Neuronal stem cell (in vitro differentiated cells): ENCODE results near the gene FLVCR1.

ENCODE experiments used
- DNase-seq: peaks from one replicate; pipeline ENCODE4 v3.0.0-alpha.2; 2013; ENCODE audit warnings: low spot score
- H2AFZ ChIP-seq: one replicate; pipeline ENCODE4 v1.6.1; 2013; ENCODE audit warnings: mild to moderate bottlenecking, low read length, inconsistent platforms
- H2AK5ac ChIP-seq: 2 replicates; pipeline ENCODE4 v1.6.1; 2013; ENCODE audit warnings: low read depth, mild to moderate bottlenecking, inconsistent platforms, low read length, moderate library complexity, mixed read lengths
- H2BK120ac ChIP-seq: 2 replicates; pipeline ENCODE4 v1.6.1; 2013; ENCODE audit warnings: low read depth, mild to moderate bottlenecking, inconsistent platforms, low read length, moderate library complexity, mixed read lengths
- H2BK12ac ChIP-seq: one replicate; pipeline ENCODE4 v1.6.1; 2013; ENCODE audit warnings: low read length, inconsistent platforms
- H2BK15ac ChIP-seq: 2 replicates; pipeline ENCODE4 v1.6.1; 2013; ENCODE audit warnings: mild to moderate bottlenecking, low read length, inconsistent platforms, mixed read lengths
- H2BK5ac ChIP-seq: one replicate; pipeline ENCODE4 v1.6.1; 2013; ENCODE audit warnings: inconsistent platforms, mild to moderate bottlenecking, low read length, moderate library complexity
- H3K14ac ChIP-seq: one replicate; pipeline ENCODE4 v1.6.1; 2013; ENCODE audit warnings: low read length, inconsistent platforms
- H3K18ac ChIP-seq: 2 replicates; pipeline ENCODE4 v1.6.1; 2013; ENCODE audit warnings: low read length, inconsistent platforms
- H3K23ac ChIP-seq: 2 replicates; pipeline ENCODE4 v1.6.1; 2013; ENCODE audit warnings: low read depth, mild to moderate bottlenecking, mixed read lengths, low read length, inconsistent platforms; ENCODE audit not compliant: poor library complexity
- H3K27ac ChIP-seq: replicated peaks from 3 replicates; pipeline ENCODE4 v1.5.1; 2013; ENCODE audit warnings: low read length, inconsistent platforms
- H3K27me3 ChIP-seq, 3 experiments: 2 replicates each; pipeline ENCODE4 v1.6.1; 2013; ENCODE audit warnings: low read length in 3 of 3, mild to moderate bottlenecking in 2 of 3, inconsistent platforms in 1 of 3, low read depth in 1 of 3, mixed read lengths in 1 of 3, moderate library complexity in 1 of 3; ENCODE audit not compliant: control insufficient read depth in 3 of 3, insufficient read depth in 3 of 3
- H3K36me3 ChIP-seq, 2 donors: replicated peaks in 1 of 2; 2 replicates each; pipeline ENCODE4 v1.6.1; 2013; ENCODE audit warnings: low read length in 2 of 2; ENCODE audit not compliant: control insufficient read depth in 2 of 2, insufficient read depth in 2 of 2
- H3K4ac ChIP-seq: 2 replicates; pipeline ENCODE4 v1.6.1; 2013; ENCODE audit warnings: inconsistent platforms, mild to moderate bottlenecking, low read length, moderate library complexity
- H3K4me1 ChIP-seq, 2 donors: 1 replicate in 1 of 2; 2 replicates in 1 of 2; pipeline ENCODE4 v1.6.1; 2013; ENCODE audit warnings: low read length in 2 of 2, low read depth in 1 of 2; ENCODE audit not compliant: control insufficient read depth in 2 of 2, insufficient read depth in 1 of 2
- H3K4me2 ChIP-seq: one replicate; pipeline ENCODE4 v1.6.1; 2013; ENCODE audit warnings: mild to moderate bottlenecking, low read length, inconsistent platforms; ENCODE audit not compliant: insufficient read depth, poor library complexity, severe bottlenecking
- H3K4me3 ChIP-seq, 2 donors: 2 replicates each; pipeline ENCODE4 v1.5.1; 2013; ENCODE audit warnings: low read length in 2 of 2, mild to moderate bottlenecking in 2 of 2, inconsistent platforms in 1 of 2, moderate library complexity in 1 of 2
- H3K79me1 ChIP-seq: one replicate; pipeline ENCODE4 v1.6.1; 2013; ENCODE audit warnings: low read depth, mild to moderate bottlenecking, inconsistent platforms, low read length, moderate library complexity
- H3K9ac ChIP-seq: one replicate; pipeline ENCODE4 v1.6.1; 2013; ENCODE audit warnings: mild to moderate bottlenecking, low read depth, low read length, inconsistent platforms; ENCODE audit not compliant: poor library complexity
- H3K9me3 ChIP-seq, 2 donors: replicated peaks in 1 of 2; 2 replicates each; pipeline versions ENCODE3 to v1.6.1; 2013; ENCODE audit warnings: low read length in 2 of 2, mild to moderate bottlenecking in 2 of 2, inconsistent platforms in 1 of 2, low read depth in 1 of 2, mixed read lengths in 1 of 2, moderate library complexity in 1 of 2; ENCODE audit not compliant: control insufficient read depth in 2 of 2, insufficient read depth in 1 of 2
- H4K8ac ChIP-seq: one replicate; pipeline ENCODE4 v1.6.1; 2013; ENCODE audit warnings: low read depth, mild to moderate bottlenecking, inconsistent platforms, low read length, moderate library complexity
- H4K91ac ChIP-seq: one replicate; pipeline ENCODE4 v1.6.1; 2013; ENCODE audit warnings: low read length, low read depth, mild to moderate bottlenecking, inconsistent platforms; ENCODE audit not compliant: poor library complexity
- WGBS, 2 donors: extraction: QIAGEN DNeasy Blood & Tissue Kit; methylation state at CpG; one replicate each; pipeline ENCODE4 v1.1.7; 2013; ENCODE audit warnings: missing lambda C conversion rate in 2 of 2, mixed read lengths in 1 of 2; ENCODE audit not compliant: insufficient read length in 2 of 2, insufficient replicate concordance in 1 of 2; ENCODE audit errors: extremely low coverage in 2 of 2; 5-methylcytosine and 5-hydroxymethylcytosine counted together

The FLVCR1 gene

DNA sequence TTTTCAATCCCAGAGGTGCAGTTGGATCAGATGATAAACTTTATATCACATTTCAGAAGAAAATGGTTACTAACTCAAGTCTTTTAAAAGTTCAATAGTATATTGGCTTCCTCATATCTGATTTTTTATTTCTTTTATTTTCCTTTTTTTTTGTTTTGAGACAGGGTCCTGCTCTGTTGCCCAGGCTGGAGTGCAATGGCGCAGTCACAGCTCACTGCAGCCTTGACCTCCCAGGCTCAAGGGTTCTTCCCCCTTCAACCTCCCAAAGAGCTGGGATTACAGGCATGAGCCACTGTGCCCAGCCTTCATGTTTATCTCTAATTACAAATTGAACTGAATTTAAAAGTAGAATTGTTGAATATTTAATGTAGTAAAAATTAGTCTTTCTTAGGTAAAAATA, 13.9 kb downstream of the FLVCR1 start:
- Histone ChIP-seq H3K9me3 (no peaks in the 10 kb centered on the region), H3K36me3 (peaks cover 8 to 98% of the 10 kb centered on the region in 2 donors), H2AK5ac (no peak overlapping the region), H3K27ac (no peak overlapping the region), H3K4me1 (no peaks in the 10 kb centered on the region), H3K4me2 (no peak overlapping the region), H3K14ac (no peak overlapping the region), H3K9ac (no peak overlapping the region), H2BK15ac (no peak overlapping the region), H4K8ac (no peak overlapping the region), H2AFZ (no peak overlapping the region), H3K27me3 (no peaks in the 10 kb centered on the region), H3K4ac (no peak overlapping the region), H2BK120ac (no peak overlapping the region), H2BK5ac (no peak overlapping the region), H3K4me3 (no peak overlapping the region), H3K18ac (no peak overlapping the region), H3K79me1 (no peaks in the 10 kb centered on the region), H2BK12ac (no peak overlapping the region), H4K91ac (no peak overlapping the region), H3K23ac (no peak overlapping the region)
- WGBS, 2 donors = no CpG with 5 or more reads among the region's 1 CpG
- no peak for DNase-seq

DNA sequence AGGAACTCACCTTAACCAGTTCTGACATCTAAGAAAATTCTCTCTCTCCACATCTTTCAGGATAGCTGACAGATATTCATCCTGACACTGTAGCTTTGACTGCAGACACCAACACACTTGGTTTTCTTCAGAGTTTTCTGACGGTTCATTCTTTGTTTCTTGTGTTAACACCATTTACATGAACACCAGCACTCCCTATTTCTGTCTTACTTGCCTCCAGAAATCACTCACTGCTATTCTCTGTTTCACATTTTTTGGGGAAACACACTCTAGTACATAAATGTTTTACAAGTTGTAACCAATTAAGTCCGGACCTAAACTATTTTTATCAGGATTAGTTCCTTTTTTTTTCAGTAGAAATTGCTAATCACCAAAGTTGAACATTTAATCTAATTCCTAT, 15.4 kb downstream of the FLVCR1 start:
- H2AFZ ChIP-seq = no peak overlapping the region
- H3K18ac ChIP-seq = no peak overlapping the region
- no peak overlapping the region for H2BK15ac ChIP-seq
- no peaks in the 10 kb centered on the region for H3K79me1 ChIP-seq
- H2BK5ac ChIP-seq = no peak overlapping the region
- H3K4me3 ChIP-seq = no peak overlapping the region
- H2BK12ac ChIP-seq = no peak overlapping the region
- no peak overlapping the region for H3K14ac ChIP-seq
- peaks cover 8 to 98% of the 10 kb centered on the region in 2 donors for H3K36me3 ChIP-seq
- no peaks in the 10 kb centered on the region for H3K4me1 ChIP-seq
- H3K27ac ChIP-seq = no peak overlapping the region
- H3K4ac ChIP-seq = no peak overlapping the region
- H4K91ac ChIP-seq = no peak overlapping the region
- H3K4me2 ChIP-seq = no peak overlapping the region
- no peak overlapping the region for H2AK5ac ChIP-seq
- no peaks in the 10 kb centered on the region for H3K9me3 ChIP-seq
- H3K9ac ChIP-seq = no peak overlapping the region
- H4K8ac ChIP-seq = no peak overlapping the region
- no peak for DNase-seq
- no peak overlapping the region for H3K23ac ChIP-seq
- WGBS, 2 donors = no CpG with 5 or more reads among the region's 2 CpGs
- H2BK120ac ChIP-seq = no peak overlapping the region
- no peaks in the 10 kb centered on the region for H3K27me3 ChIP-seq

DNA sequence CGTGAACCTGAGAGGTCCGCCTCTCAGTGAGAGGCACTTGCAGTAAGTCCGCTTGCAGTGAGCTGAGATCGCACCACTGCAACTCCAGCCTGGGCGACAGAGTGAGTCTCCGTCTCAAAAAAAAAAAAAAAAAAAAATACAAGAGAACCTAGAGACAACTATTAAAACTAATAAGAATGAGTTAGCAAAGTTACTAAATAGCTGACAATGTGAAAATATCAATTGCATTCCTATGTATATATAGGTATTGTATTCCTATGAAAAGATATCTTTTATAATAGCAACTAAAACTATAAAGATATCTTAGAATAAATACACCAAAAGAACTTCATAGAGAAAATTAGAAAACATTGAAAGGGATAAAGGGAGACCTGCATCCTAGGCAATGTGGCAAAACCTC, 20.3 kb downstream of the FLVCR1 start:
- Histone ChIP-seq H2BK15ac (no peak overlapping the region), H2AK5ac (no peak overlapping the region), H3K14ac (no peak overlapping the region), H3K4me3 (no peak overlapping the region), H3K4me1 (no peaks in the 10 kb centered on the region), H2BK12ac (no peak overlapping the region), H4K8ac (no peak overlapping the region), H3K23ac (no peak overlapping the region), H2BK120ac (no peak overlapping the region), H3K36me3 (peaks cover 5 to 95% of the 10 kb centered on the region in 2 donors), H3K27ac (no peak overlapping the region), H3K9me3 (no peaks in the 10 kb centered on the region), H4K91ac (no peak overlapping the region), H3K4me2 (no peak overlapping the region), H3K27me3 (no peaks in the 10 kb centered on the region), H3K18ac (no peak overlapping the region), H2BK5ac (no peak overlapping the region), H3K4ac (no peak overlapping the region), H3K9ac (no peak overlapping the region), H2AFZ (no peak overlapping the region), H3K79me1 (no peaks in the 10 kb centered on the region)
- no CpG with 5 or more reads among the region's 6 CpGs for WGBS, 2 donors
- no peak for DNase-seq

DNA sequence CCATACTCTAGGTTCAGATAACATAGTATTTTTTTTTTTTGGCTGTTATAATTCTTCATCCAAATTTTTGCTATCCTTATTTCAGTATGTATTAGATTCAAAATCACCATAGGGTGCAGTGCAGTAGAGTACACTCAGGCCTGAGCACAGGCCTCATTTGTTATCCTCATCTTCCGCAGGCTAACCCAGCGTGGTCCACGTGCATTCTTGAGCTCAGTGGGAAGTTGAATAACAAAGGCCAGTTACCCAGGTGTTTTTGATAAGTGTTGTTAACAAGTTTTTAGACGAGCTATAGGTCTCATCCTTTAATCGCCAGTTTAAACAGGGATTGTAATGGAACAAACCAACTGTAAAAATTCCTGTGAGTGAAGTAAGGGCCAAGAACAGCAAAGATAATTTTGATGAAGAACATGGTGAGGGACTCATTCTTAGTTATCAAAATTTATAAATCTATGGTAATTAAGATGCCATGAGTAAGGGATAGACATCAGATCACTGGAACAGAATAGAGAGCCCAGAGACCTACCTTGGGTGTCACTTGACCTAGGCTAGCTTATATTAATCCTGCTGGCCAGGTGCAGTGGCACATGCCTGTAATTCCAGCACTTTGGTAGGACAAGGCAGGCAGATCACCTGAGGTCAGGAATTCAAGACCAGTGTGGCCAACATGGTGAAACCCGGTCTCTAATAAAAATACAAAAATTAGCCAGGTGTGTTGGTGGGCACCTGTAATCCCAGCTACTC, 22.0 kb downstream of the FLVCR1 start:
- Histone ChIP-seq H3K36me3 (peaks cover 9 to 95% of the 10 kb centered on the region in 2 donors), H2AK5ac (no peak overlapping the region), H3K27me3 (no peaks in the 10 kb centered on the region), H3K18ac (no peak overlapping the region), H4K8ac (no peak overlapping the region), H3K27ac (no peak overlapping the region), H3K79me1 (no peaks in the 10 kb centered on the region), H3K4ac (no peak overlapping the region), H2AFZ (no peak overlapping the region), H2BK120ac (no peak overlapping the region), H3K9me3 (no peaks in the 10 kb centered on the region), H2BK15ac (no peak overlapping the region), H3K4me2 (no peak overlapping the region), H3K4me3 (no peak overlapping the region), H4K91ac (no peak overlapping the region), H3K9ac (no peak overlapping the region), H2BK12ac (no peak overlapping the region), H3K23ac (no peak overlapping the region), H3K14ac (no peak overlapping the region), H2BK5ac (no peak overlapping the region), H3K4me1 (no peaks in the 10 kb centered on the region)
- DNase-seq = no peak
- WGBS, 2 donors = no CpG with 5 or more reads among the region's 6 CpGs
